ENCODE results near the gene CHMP4A.

GRCh38 chr14:24179294-24179960 is 33.9 kb downstream of the CHMP4A start:
- no peak for TF ChIP-seq CTCF (conservative IDR thresholded peaks at IDR 0.05; ENCODE audit: low read depth, low read length)
- TF ChIP-seq EZH2phosphoT487 (IDR thresholded peaks at IDR 0.05; ENCODE audit: borderline replicate concordance, low read length): no peak
